Testis (tissue), 3 donors: ENCODE data around the gene GUCD1. TPM values are rescaled to one million over a fixed set of nuclear protein-coding genes. Genes with fewer than 3 reads are reported as not detected.

Experiments
- DNase-seq: peaks from one replicate; pipeline ENCODE4 v3.0.0-alpha.2; 2019
- H3K27ac ChIP-seq, 2 donors: fragments of 200-600 bp; sonication (generic); one replicate each; pipeline ENCODE4 v1.5.1; 2019
- H3K27me3 ChIP-seq: fragments of 200-600 bp; sonication (generic); one replicate; pipeline ENCODE4 v1.5.1; 2019
- H3K36me3 ChIP-seq: fragments of 200-600 bp; sonication (generic); one replicate; pipeline ENCODE4 v1.5.1; 2017; ENCODE audit warnings: low read depth; ENCODE audit errors: missing control alignments
- H3K4me1 ChIP-seq: fragments of 200-600 bp; sonication (generic); one replicate; pipeline ENCODE4 v1.5.1; 2019
- H3K4me3 ChIP-seq, 2 donors: fragments of 200-600 bp; sonication (generic); one replicate each; pipeline ENCODE4 v1.5.1; 2017 to 2019
- H3K9me3 ChIP-seq: fragments of 200-600 bp; sonication (generic); one replicate; pipeline ENCODE4 v1.5.1; 2017
- POLR2A ChIP-seq: fragments of 450-650 bp; IDR thresholded peaks from one replicate; pipeline ENCODE4 v1.6.1; 2017; ENCODE audit warnings: antibody characterized with exemption, mild to moderate bottlenecking, moderate library complexity
- WGBS, 2 donors: methylation state at CpG; one replicate each; pipeline ENCODE4 v1.1.5; 2018; 5-methylcytosine and 5-hydroxymethylcytosine counted together
- intact Hi-C: fragments of 100-400 bp; cut with DNase I; formaldehyde crosslinking; loops from one replicate; pipeline ENCODE4 v1.15.1; 2023; ENCODE audit warnings: low total_unique reads
- polyA plus RNA-seq: library from polyadenylated mRNA; stranded (reverse); fragments of 350-450 nt; fragmentation: Illumina TruSeq; extraction: RNeasy Lipid Tissue Mini Kit (QIAGEN cat#74804); gene quantifications from one replicate; pipeline ENCODE4 v1.2.3, GENCODE V29; 2014; ENCODE audit warnings: low read depth, low replicate concordance; ENCODE audit not compliant: insufficient read depth
- total RNA-seq, 2 donors: library from RNA; depleted of rRNA; stranded (reverse); fragments of >200 nt; gene quantifications; one replicate each; pipeline ENCODE4 v1.2.3, GENCODE V29; 2016
- TF ChIP-seq, protein P1 (sequence below), 3 experiments: fragments of 450-650 bp in 2 of 3; fragments of 200-600 bp in 1 of 3; sonication (generic) in 1 of 3; IDR thresholded peaks; one replicate each; pipeline ENCODE4 v1.5.1; 2016 to 2019; ENCODE audit warnings: antibody characterized with exemption in 3 of 3, mild to moderate bottlenecking in 2 of 3, moderate library complexity in 1 of 3

Gene GUCD1
- total and polyA plus RNA-seq, 3 donors from 2014 or later: 91.7 to 123 (median 93.6) TPM

- Histone ChIP-seq H3K4me3 (no peak overlapping the region), H3K27ac (no peak overlapping the region), H3K36me3 (no peaks in the 10 kb centered on the region), H3K27me3 (no peaks in the 10 kb centered on the region), H3K4me1 (peaks cover 13% of the 10 kb centered on the region), H3K9me3 (no peaks in the 10 kb centered on the region)
- intact Hi-C loops: no loop called here
- DNase-seq: no peak
- TF ChIP-seq, protein P1, sequence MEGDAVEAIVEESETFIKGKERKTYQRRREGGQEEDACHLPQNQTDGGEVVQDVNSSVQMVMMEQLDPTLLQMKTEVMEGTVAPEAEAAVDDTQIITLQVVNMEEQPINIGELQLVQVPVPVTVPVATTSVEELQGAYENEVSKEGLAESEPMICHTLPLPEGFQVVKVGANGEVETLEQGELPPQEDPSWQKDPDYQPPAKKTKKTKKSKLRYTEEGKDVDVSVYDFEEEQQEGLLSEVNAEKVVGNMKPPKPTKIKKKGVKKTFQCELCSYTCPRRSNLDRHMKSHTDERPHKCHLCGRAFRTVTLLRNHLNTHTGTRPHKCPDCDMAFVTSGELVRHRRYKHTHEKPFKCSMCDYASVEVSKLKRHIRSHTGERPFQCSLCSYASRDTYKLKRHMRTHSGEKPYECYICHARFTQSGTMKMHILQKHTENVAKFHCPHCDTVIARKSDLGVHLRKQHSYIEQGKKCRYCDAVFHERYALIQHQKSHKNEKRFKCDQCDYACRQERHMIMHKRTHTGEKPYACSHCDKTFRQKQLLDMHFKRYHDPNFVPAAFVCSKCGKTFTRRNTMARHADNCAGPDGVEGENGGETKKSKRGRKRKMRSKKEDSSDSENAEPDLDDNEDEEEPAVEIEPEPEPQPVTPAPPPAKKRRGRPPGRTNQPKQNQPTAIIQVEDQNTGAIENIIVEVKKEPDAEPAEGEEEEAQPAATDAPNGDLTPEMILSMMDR (IDR thresholded peaks at IDR 0.05): no peak
- no peak for TF ChIP-seq POLR2A
- WGBS, 2 donors: 81 to 90% methylated on average over 10 of the region's 10 CpGs
Observed at GRCh38 chr22:24567668-24568067, 12.7 kb upstream of the GUCD1 start.

- Histone ChIP-seq H3K27me3 (no peaks in the 10 kb centered on the region), H3K4me3 (no peak overlapping the region), H3K9me3 (no peaks in the 10 kb centered on the region), H3K36me3 (no peaks in the 10 kb centered on the region), H3K4me1 (peaks cover 9% of the 10 kb centered on the region), H3K27ac (no peak overlapping the region)
- 63 to 68% methylated on average over 6 to 8 of the region's 8 CpGs for WGBS, 2 donors
- TF ChIP-seq, protein P1 (IDR thresholded peaks at IDR 0.05): no peak
- no peak for TF ChIP-seq POLR2A
- intact Hi-C loops: no loop called here
- no peak for DNase-seq
Observed at GRCh38 chr22:24566899-24567511, 12.1 kb upstream of the GUCD1 start.

DNA sequence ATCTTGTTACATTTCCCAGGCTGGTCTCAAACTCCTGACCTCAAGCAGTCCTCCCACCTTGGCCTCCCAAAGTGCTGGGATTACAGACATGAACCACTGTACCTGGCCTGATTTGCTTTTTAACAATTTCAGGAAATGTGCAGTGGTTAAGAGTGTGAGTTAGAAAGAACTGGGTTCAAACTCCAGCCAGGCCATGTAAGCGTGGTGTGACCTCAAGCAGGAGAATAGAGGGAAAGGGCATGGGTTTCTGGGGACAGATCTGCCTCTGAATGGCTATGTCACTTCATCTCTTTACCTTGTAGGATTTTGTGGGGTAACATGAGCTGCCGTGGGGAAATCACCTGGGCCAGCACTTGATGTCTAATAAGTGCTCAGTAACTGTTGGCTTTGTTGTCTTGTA is 10.1 kb upstream of the GUCD1 start:
- no peak overlapping the region for H3K27ac ChIP-seq
- H3K4me1 ChIP-seq: peaks cover 6% of the 10 kb centered on the region
- 84 to 93% methylated on average over 2 of the region's 2 CpGs for WGBS, 2 donors

DNA sequence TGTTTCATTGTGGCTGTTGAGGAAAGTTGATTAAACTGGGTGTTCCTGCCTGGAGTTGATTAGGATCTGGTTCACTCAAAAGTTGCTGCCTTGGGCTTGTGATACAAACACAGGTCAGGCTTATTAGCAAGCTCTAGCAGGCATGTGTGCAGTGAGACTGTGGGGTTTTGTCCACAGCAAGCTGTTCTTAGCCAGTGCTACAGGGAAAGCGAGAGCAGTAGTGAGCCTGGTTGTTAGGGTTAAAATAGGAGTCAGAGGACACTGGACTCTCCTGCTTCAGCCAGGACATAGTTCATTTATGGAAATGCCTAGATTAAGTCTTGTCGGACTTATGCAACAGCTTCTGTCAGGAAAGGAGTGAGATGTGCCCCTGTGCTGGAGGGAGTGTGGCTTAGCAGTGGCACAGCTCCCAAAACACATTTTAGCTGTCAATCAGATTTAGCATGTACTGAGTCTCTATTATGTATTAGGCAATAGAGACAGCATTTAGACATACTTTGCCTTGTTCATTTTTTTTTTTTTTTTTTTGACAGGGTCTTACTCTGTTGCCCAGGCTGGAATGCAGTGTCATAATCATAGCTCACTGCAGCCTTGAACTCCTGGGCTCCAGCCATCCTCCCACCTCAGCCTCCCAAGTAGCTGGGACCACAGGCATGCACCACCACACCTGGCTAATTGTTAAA is 9.6 kb upstream of the GUCD1 start:
- no peak for TF ChIP-seq POLR2A
- TF ChIP-seq, protein P1 (IDR thresholded peaks at IDR 0.05): no peak
- intact Hi-C loops: no loop called here
- DNase-seq: no peak
- Histone ChIP-seq H3K27me3 (no peaks in the 10 kb centered on the region), H3K36me3 (no peaks in the 10 kb centered on the region), H3K27ac (no peak overlapping the region), H3K4me1 (peaks cover 6% of the 10 kb centered on the region), H3K9me3 (no peaks in the 10 kb centered on the region), H3K4me3 (no peak overlapping the region)
- WGBS, 2 donors: 53 to 68% methylated on average over 2 of the region's 2 CpGs

More for the DNA sequence above, 10.1 kb upstream of the GUCD1 start:
- intact Hi-C loops: no loop called here
- Histone ChIP-seq H3K9me3 (no peaks in the 10 kb centered on the region), H3K4me3 (no peak overlapping the region), H3K27me3 (no peaks in the 10 kb centered on the region), H3K36me3 (no peaks in the 10 kb centered on the region)
- TF ChIP-seq POLR2A: no peak
- TF ChIP-seq, protein P1 (IDR thresholded peaks at IDR 0.05): no peak
- DNase-seq: no peak
